Measurements from ENCODE around the gene LPA.
A peak's percentile ranks its signal among the peaks of the same experiment; 100 is the strongest.

The LPA gene

GRCh38 chr6:160519603-160520042, 144.5 kb downstream of the LPA start:
- Histone ChIP-seq H3K4me3 (ENCODE audit: low read depth, low read length) (peak overlapping the region; percentile 56), H3K27me3 (peaks cover 4% of the 10 kb centered on the region; the same call in 1 of the 2 replicates), H3K4me1 (no peaks in the 10 kb centered on the region), H3K9me3 (no peaks in the 10 kb centered on the region), H3K36me3 (no peaks in the 10 kb centered on the region)
- DNase-seq = no peak
- TF ChIP-seq CTCF (IDR thresholded peaks at IDR 0.05; ENCODE audit: low read depth, low read length) = peak; percentile 94

- no peak for TF ChIP-seq CTCF (IDR thresholded peaks at IDR 0.05; ENCODE audit: low read depth, low read length)
- Histone ChIP-seq H3K36me3 (no peaks in the 10 kb centered on the region), H3K27me3 (peaks cover 4% of the 10 kb centered on the region; the same call in 1 of the 2 replicates), H3K4me1 (no peaks in the 10 kb centered on the region), H3K9me3 (no peaks in the 10 kb centered on the region), H3K4me3 (ENCODE audit: low read depth, low read length) (no peak overlapping the region)
- DNase-seq = no peak
These were observed 144.9 kb downstream of the LPA start for GRCh38 chr6:160519133-160519532.

- H3K4me3 ChIP-seq (ENCODE audit: low read depth, low read length) = no peak overlapping the region
- H3K36me3 ChIP-seq = no peaks in the 10 kb centered on the region
- no peaks in the 10 kb centered on the region for H3K9me3 ChIP-seq
- TF ChIP-seq CTCF (IDR thresholded peaks at IDR 0.05; ENCODE audit: low read depth, low read length) = no peak
- no peaks in the 10 kb centered on the region for H3K4me1 ChIP-seq
- no peaks in the 10 kb centered on the region for H3K27me3 ChIP-seq
- DNase-seq = no peak
These were observed 150.2 kb downstream of the LPA start for GRCh38 chr6:160513836-160514235.

GRCh38 chr6:160510976-160511617, 153.0 kb downstream of the LPA start:
- H3K4me3 ChIP-seq (ENCODE audit: low read depth, low read length) = no peak overlapping the region
- H3K4me1 ChIP-seq = no peaks in the 10 kb centered on the region
- no peak for DNase-seq
- no peaks in the 10 kb centered on the region for H3K36me3 ChIP-seq
- no peaks in the 10 kb centered on the region for H3K27me3 ChIP-seq
- no peaks in the 10 kb centered on the region for H3K9me3 ChIP-seq
- TF ChIP-seq CTCF (IDR thresholded peaks at IDR 0.05; ENCODE audit: low read depth, low read length) = no peak

- no peaks in the 10 kb centered on the region for H3K9me3 ChIP-seq
- H3K4me1 ChIP-seq = no peaks in the 10 kb centered on the region
- H3K27me3 ChIP-seq = no peaks in the 10 kb centered on the region
- DNase-seq = no peak
- no peak overlapping the region for H3K4me3 ChIP-seq (ENCODE audit: low read depth, low read length)
- H3K36me3 ChIP-seq = no peaks in the 10 kb centered on the region
- TF ChIP-seq CTCF (IDR thresholded peaks at IDR 0.05; ENCODE audit: low read depth, low read length) = no peak
These were observed 153.9 kb downstream of the LPA start for GRCh38 chr6:160510199-160510598.

GRCh38 chr6:160509610-160510009, 154.5 kb downstream of the LPA start:
- Histone ChIP-seq H3K9me3 (no peaks in the 10 kb centered on the region), H3K27me3 (no peaks in the 10 kb centered on the region), H3K36me3 (no peaks in the 10 kb centered on the region), H3K4me1 (no peaks in the 10 kb centered on the region), H3K4me3 (ENCODE audit: low read depth, low read length) (no peak overlapping the region)
- no peak for DNase-seq
- TF ChIP-seq CTCF (IDR thresholded peaks at IDR 0.05; ENCODE audit: low read depth, low read length) = no peak

Measured in BE2C (cell line).